Trophoblast cell (in vitro differentiated cells and primary cell): ENCODE results near the gene CD2BP2.

Experiments used
- DNase-seq, 2 donors: peaks; one replicate each; pipeline ENCODE4 v3.0.0-alpha.2; 2016
- H2AFZ ChIP-seq: 2 replicates; pipeline ENCODE4 v1.6.1; 2013; ENCODE audit warnings: low read length, moderate library complexity, mild to moderate bottlenecking; ENCODE audit not compliant: insufficient read depth, poor library complexity
- H2AK5ac ChIP-seq: 2 replicates; pipeline ENCODE4 v1.6.1; 2013; ENCODE audit warnings: mild to moderate bottlenecking, low read length
- H2BK120ac ChIP-seq: 2 replicates; pipeline ENCODE4 v1.6.1; 2013; ENCODE audit warnings: low read length, mild to moderate bottlenecking, moderate library complexity; ENCODE audit not compliant: insufficient read depth, poor library complexity
- H2BK12ac ChIP-seq: 2 replicates; pipeline ENCODE4 v1.6.1; 2013; ENCODE audit warnings: mild to moderate bottlenecking, low read length, moderate library complexity
- H2BK5ac ChIP-seq: 2 replicates; pipeline ENCODE4 v1.6.1; 2013; ENCODE audit warnings: low read length, low read depth, moderate library complexity, mild to moderate bottlenecking; ENCODE audit not compliant: poor library complexity
- H3K14ac ChIP-seq: 2 replicates; pipeline ENCODE4 v1.6.1; 2013; ENCODE audit warnings: mild to moderate bottlenecking, low read length
- H3K18ac ChIP-seq: 2 replicates; pipeline ENCODE4 v1.6.1; 2013; ENCODE audit warnings: mild to moderate bottlenecking, low read length
- H3K23ac ChIP-seq: 2 replicates; pipeline ENCODE4 v1.6.1; 2013; ENCODE audit warnings: low read length
- H3K27ac ChIP-seq: 2 replicates; pipeline ENCODE4 v1.5.1; 2013; ENCODE audit warnings: low read depth, mild to moderate bottlenecking, inconsistent platforms, low read length, moderate library complexity
- H3K27me3 ChIP-seq: 2 replicates; pipeline ENCODE4 v1.6.1; 2013; ENCODE audit warnings: inconsistent platforms, mild to moderate bottlenecking, low read length, moderate library complexity; ENCODE audit not compliant: insufficient read depth
- H3K36me3 ChIP-seq, 2 experiments: 1 replicate in 1 of 2; 2 replicates in 1 of 2; pipeline ENCODE4 v1.6.1; 2013; ENCODE audit warnings: low read length in 2 of 2, mild to moderate bottlenecking in 2 of 2, moderate library complexity in 1 of 2; ENCODE audit not compliant: insufficient read depth in 2 of 2, control insufficient read depth in 1 of 2
- H3K4ac ChIP-seq: 2 replicates; pipeline ENCODE4 v1.6.1; 2013; ENCODE audit warnings: low read depth, mild to moderate bottlenecking, low read length, moderate library complexity
- H3K4me1 ChIP-seq, 2 experiments: 1 replicate in 1 of 2; 2 replicates in 1 of 2; pipeline ENCODE4 v1.6.1; 2013; ENCODE audit warnings: low read length in 2 of 2, mild to moderate bottlenecking in 2 of 2, moderate library complexity in 1 of 2; ENCODE audit not compliant: insufficient read depth in 2 of 2, control insufficient read depth in 1 of 2
- H3K4me2 ChIP-seq: 2 replicates; pipeline ENCODE4 v1.6.1; 2013; ENCODE audit warnings: inconsistent platforms, mild to moderate bottlenecking, low read length, moderate library complexity
- H3K4me3 ChIP-seq: 2 replicates; pipeline ENCODE4 v1.5.1; 2013; ENCODE audit warnings: mild to moderate bottlenecking, low read depth, low read length, inconsistent platforms
- H3K79me1 ChIP-seq: one replicate; pipeline ENCODE4 v1.6.1; 2013; ENCODE audit warnings: low read length
- H3K79me2 ChIP-seq: 2 replicates; pipeline ENCODE4 v1.6.1; 2013; ENCODE audit warnings: low read length, mild to moderate bottlenecking; ENCODE audit not compliant: control insufficient read depth, insufficient read depth, poor library complexity
- H3K9ac ChIP-seq: 2 replicates; pipeline ENCODE4 v1.6.1; 2013; ENCODE audit warnings: mild to moderate bottlenecking, low read length
- H3K9me3 ChIP-seq: 2 replicates; pipeline ENCODE4 v1.6.1; 2013; ENCODE audit warnings: low read depth, mild to moderate bottlenecking, control low read depth, inconsistent platforms, low read length; ENCODE audit not compliant: insufficient read depth
- H4K12ac ChIP-seq: 2 replicates; pipeline ENCODE4 v1.6.1; 2013; ENCODE audit warnings: low read depth, mild to moderate bottlenecking, low read length, moderate library complexity
- H4K8ac ChIP-seq: 2 replicates; pipeline ENCODE4 v1.6.1; 2013; ENCODE audit warnings: low read depth, mild to moderate bottlenecking, low read length, moderate library complexity
- H4K91ac ChIP-seq: one replicate; pipeline ENCODE4 v1.6.1; 2013; ENCODE audit warnings: low read depth, mild to moderate bottlenecking, low read length, moderate library complexity
- WGBS: extraction: QIAGEN DNeasy Blood & Tissue Kit; methylation state at CpG from one replicate; pipeline ENCODE4 v1.1.7; 2013; ENCODE audit warnings: missing lambda C conversion rate; ENCODE audit not compliant: insufficient read length, insufficient coverage; ENCODE audit errors: extremely low coverage; 5-methylcytosine and 5-hydroxymethylcytosine counted together

Gene CD2BP2

GRCh38 chr16:30366511-30366910 lies 11.4 kb upstream of the CD2BP2 start:
- H2AK5ac ChIP-seq: no peak overlapping the region
- H3K14ac ChIP-seq: no peak overlapping the region
- no peak overlapping the region for H4K12ac ChIP-seq
- H4K8ac ChIP-seq: no peak overlapping the region
- peaks cover 23% of the 10 kb centered on the region for H3K79me2 ChIP-seq
- H2BK12ac ChIP-seq: no peak overlapping the region
- H2AFZ ChIP-seq: no peak overlapping the region
- no peak overlapping the region for H2BK120ac ChIP-seq
- H3K4me1 ChIP-seq: peaks cover 21 to 27% of the 10 kb centered on the region in 2 experiments
- no peak for DNase-seq
- WGBS: no CpG with 5 or more reads among the region's 4 CpGs
- no peak overlapping the region for H3K4me2 ChIP-seq
- H3K18ac ChIP-seq: no peak overlapping the region
- H3K27ac ChIP-seq: no peak overlapping the region
- H4K91ac ChIP-seq: no peak overlapping the region
- H3K79me1 ChIP-seq: peaks cover 10% of the 10 kb centered on the region
- no peak overlapping the region for H3K23ac ChIP-seq
- peaks cover 16 to 26% of the 10 kb centered on the region in 2 experiments for H3K36me3 ChIP-seq
- no peaks in the 10 kb centered on the region for H3K27me3 ChIP-seq
- H3K4ac ChIP-seq: no peak overlapping the region
- H3K9ac ChIP-seq: no peak overlapping the region
- no peaks in the 10 kb centered on the region for H3K9me3 ChIP-seq
- H2BK5ac ChIP-seq: no peak overlapping the region
- H3K4me3 ChIP-seq: no peak overlapping the region

DNA sequence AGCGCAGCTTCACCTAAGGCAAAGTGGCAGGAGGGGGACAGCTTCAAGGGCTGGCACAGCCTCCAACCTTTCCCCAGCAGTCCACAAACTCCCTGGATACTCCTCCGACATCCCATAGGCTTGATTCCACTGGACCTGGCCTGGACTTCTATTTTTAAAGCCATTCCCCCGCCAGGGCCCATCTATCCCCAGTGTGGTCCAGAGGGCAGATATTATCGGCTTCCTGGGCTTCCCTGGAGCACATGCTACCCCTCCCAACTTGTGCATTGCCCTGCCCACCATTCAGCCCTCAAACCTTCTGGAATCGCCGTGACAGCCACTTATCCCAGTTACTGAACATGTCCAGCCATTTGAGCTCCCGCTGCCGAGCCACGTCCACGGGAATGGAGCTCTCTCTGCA lies 10.1 kb upstream of the CD2BP2 start:
- Histone ChIP-seq H3K23ac (no peak overlapping the region), H4K12ac (no peak overlapping the region), H3K27ac (no peak overlapping the region)

GRCh38 chr16:30361180-30361579 lies 6.1 kb upstream of the CD2BP2 start:
- H2BK12ac ChIP-seq: no peak overlapping the region
- no peak overlapping the region for H3K4me3 ChIP-seq
- no peak overlapping the region for H4K8ac ChIP-seq
- no peak overlapping the region for H2BK120ac ChIP-seq
- H3K4me1 ChIP-seq: peaks cover 11 to 16% of the 10 kb centered on the region in 2 experiments
- H2AFZ ChIP-seq: no peak overlapping the region
- no peak overlapping the region for H3K4ac ChIP-seq
- H3K36me3 ChIP-seq: peaks cover 48 to 55% of the 10 kb centered on the region in 2 experiments
- H4K91ac ChIP-seq: no peak overlapping the region
- H2BK5ac ChIP-seq: no peak overlapping the region
- no CpG with 5 or more reads among the region's 7 CpGs for WGBS
- H2AK5ac ChIP-seq: no peak overlapping the region
- no peak overlapping the region for H3K9ac ChIP-seq
- H3K23ac ChIP-seq: no peak overlapping the region
- H3K79me1 ChIP-seq: peaks cover 2% of the 10 kb centered on the region
- no peak overlapping the region for H3K18ac ChIP-seq
- DNase-seq: no peak
- H4K12ac ChIP-seq: no peak overlapping the region
- no peak overlapping the region for H3K4me2 ChIP-seq
- H3K27ac ChIP-seq: no peak overlapping the region
- H3K14ac ChIP-seq: no peak overlapping the region
- H3K27me3 ChIP-seq: no peaks in the 10 kb centered on the region
- no peaks in the 10 kb centered on the region for H3K79me2 ChIP-seq
- no peaks in the 10 kb centered on the region for H3K9me3 ChIP-seq

More for the DNA sequence above, 10.1 kb upstream of the CD2BP2 start:
- H3K9ac ChIP-seq: peak overlapping the region; percentile 48
- no CpG with 5 or more reads among the region's 10 CpGs for WGBS
- no peak overlapping the region for H2AFZ ChIP-seq
- H3K27me3 ChIP-seq: no peaks in the 10 kb centered on the region
- H3K79me1 ChIP-seq: peaks cover 5% of the 10 kb centered on the region
- no peak overlapping the region for H4K91ac ChIP-seq
- H2AK5ac ChIP-seq: no peak overlapping the region
- no peak overlapping the region for H2BK120ac ChIP-seq
- H3K79me2 ChIP-seq: peaks cover 23% of the 10 kb centered on the region
- DNase-seq: no peak
- H3K4me2 ChIP-seq: no peak overlapping the region
- H3K14ac ChIP-seq: no peak overlapping the region
- H3K18ac ChIP-seq: peak overlapping the region; percentile 15
- H3K36me3 ChIP-seq: peaks cover 16 to 28% of the 10 kb centered on the region in 2 experiments
- no peaks in the 10 kb centered on the region for H3K9me3 ChIP-seq
- H2BK12ac ChIP-seq: no peak overlapping the region
- peaks cover 21 to 23% of the 10 kb centered on the region in 2 experiments for H3K4me1 ChIP-seq
- peak overlapping the region; percentile 25 for H3K4ac ChIP-seq
- no peak overlapping the region for H3K4me3 ChIP-seq
- H2BK5ac ChIP-seq: no peak overlapping the region
- no peak overlapping the region for H4K8ac ChIP-seq

- no peak overlapping the region for H2BK5ac ChIP-seq
- no peak overlapping the region for H3K4me2 ChIP-seq
- H3K79me2 ChIP-seq: peaks cover 5% of the 10 kb centered on the region
- H3K27me3 ChIP-seq: no peaks in the 10 kb centered on the region
- no peak overlapping the region for H2AK5ac ChIP-seq
- WGBS: no CpG with 5 or more reads among the region's 6 CpGs
- H3K79me1 ChIP-seq: peaks cover 12% of the 10 kb centered on the region
- no peak overlapping the region for H3K27ac ChIP-seq
- H2BK12ac ChIP-seq: no peak overlapping the region
- H3K36me3 ChIP-seq: peaks cover 41 to 45% of the 10 kb centered on the region in 2 experiments
- H4K8ac ChIP-seq: no peak overlapping the region
- H3K4ac ChIP-seq: no peak overlapping the region
- no peak overlapping the region for H4K91ac ChIP-seq
- H2BK120ac ChIP-seq: no peak overlapping the region
- no peak overlapping the region for H3K14ac ChIP-seq
- H3K9ac ChIP-seq: no peak overlapping the region
- H3K4me3 ChIP-seq: no peak overlapping the region
- peak; percentile 94 to 96 for DNase-seq
- H3K9me3 ChIP-seq: no peaks in the 10 kb centered on the region
- H3K4me1 ChIP-seq: peaks cover 15 to 20% of the 10 kb centered on the region in 2 experiments
- H4K12ac ChIP-seq: no peak overlapping the region
- no peak overlapping the region for H3K18ac ChIP-seq
- H2AFZ ChIP-seq: no peak overlapping the region
- no peak overlapping the region for H3K23ac ChIP-seq
Observed at GRCh38 chr16:30359871-30360170, 4.7 kb upstream of the CD2BP2 start.
